ENCODE measurements around the gene SCIMP. TPM values are rescaled to one million over a fixed set of nuclear protein-coding genes. Genes with fewer than 3 reads are reported as not detected.

Gene SCIMP
- 1 to 10 TPM; 4.5 to 7.3 TPM for total RNA-seq
- long read RNA-seq, donor 1: 0 reads
- long read RNA-seq, donor 2, partial matches to known transcripts: 1 of 1 reads
- long read RNA-seq, donor 2, other reads (novel, unspliced or antisense): 0 of 1 reads

DNA sequence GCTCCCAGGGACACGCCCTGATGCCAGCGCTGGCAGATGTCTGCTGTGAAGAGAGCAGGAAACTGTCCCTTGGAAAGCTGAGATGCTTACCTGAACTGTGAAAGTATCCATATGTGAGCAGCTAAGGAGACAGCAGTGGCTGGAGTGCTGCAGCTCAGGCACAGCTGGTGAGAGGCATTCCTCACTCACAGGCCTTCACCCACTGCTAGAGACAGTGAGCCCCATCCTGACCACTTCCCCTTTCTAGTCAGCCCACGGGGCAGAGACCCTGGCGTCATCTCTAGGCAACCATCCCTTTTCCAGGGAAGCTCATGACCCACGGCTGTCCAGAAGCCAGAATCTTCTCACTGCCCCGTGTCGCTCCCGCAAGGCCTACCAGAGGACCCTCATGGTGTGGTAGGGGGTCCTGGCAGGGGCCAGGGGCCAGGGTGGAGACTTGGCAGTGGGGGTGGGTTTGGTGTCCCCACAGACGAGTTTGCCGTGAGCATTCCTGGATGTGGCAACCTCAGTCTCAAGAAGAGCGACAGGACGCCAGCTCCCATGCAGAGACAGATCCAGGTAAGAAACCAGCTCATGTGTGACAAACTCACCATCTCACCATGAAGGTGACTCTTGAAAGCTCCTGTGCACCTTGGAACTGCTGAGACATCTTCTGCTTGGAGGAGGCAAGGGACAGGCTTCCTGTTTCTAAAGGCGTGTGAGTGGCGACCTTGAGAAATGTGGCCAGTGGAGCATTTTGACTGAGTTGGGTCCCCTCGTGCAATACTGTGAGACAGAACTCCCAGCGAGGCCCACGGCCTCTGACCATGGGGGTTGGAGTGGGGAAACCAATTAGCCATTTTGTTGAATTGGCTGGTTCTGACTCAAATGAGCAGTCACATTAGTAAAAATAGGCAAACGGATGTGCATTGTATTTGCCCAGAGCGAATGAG is at the start of gene SCIMP:
Gene SCIMP, minus strand, starts transcription at position 216 of the 932 bp plus-strand sequence. Its CDS starts 105 bp downstream, at position 111.
- peak; percentile 84 for DNase-seq (ENCODE audit: low spot score)
- intact Hi-C loops (cut with DNase I): no loop called here

DNA sequence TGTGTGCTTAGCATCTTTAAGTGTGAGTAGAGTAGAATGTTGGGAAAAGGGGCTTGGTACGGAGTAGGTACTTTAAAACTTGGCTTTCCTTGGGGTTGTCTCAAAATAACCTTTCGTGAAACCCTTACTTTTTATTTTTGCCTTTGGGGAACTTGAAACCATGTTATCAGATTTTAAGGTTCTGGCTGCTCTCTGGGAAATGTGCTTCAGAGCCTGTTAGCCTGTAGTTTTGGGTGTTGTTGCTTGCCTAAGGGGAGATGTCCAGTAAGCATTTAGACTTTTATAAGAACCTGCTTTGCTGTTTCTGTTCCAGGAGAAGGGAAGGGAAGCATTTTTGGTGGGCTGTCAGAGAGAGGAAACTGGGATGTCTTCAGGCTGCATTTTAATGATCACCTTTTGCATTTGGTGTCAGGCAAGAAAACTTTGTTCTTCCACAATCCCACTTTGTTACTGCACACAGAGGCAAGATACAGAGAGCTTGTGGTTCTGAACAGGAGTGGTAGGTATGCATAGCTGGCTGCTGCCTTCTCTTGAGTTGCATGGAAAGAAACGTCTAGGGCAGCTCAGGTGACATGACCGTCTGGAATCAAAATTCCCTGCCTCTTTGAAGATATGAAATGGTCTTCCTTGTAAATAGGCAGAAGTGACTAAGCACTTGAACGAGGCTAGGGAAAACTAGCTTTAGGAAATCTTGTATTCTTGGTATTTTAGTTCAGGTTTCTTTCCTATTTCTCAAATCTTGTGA is 49.1 kb upstream of the SCIMP start:
- DNase-seq (ENCODE audit: low spot score): no peak

DNA sequence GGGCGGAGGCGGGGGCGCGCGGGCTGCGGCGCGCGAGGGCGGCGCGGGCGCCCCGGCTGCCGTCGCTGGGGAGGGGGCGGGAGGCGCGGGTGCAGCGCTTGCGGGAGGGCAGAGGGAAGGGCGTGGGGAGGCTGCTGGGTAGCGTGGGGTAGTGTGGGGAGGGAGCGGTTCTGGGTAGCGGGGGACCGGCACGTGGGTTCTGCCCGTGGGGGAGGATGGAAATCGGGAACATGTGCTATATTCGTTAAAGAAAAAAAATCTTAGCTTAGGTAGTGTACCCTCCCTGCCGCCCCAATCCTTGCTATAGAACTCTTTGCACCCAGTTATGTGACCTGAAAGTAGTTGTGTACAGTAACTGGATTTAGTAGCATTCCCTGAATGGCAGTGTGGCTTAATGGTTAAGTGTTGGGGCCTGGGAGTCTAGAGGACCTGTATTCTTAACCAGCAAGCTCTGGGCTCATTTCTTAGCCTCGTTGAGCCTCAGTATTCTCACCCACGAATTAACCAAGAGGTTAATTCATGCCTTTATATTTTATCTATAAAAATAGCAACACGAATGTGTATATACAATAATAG is 48.1 kb upstream of the SCIMP start:
- intact Hi-C loops (cut with DNase I): no loop called here
- DNase-seq (ENCODE audit: low spot score): no peak

More for the DNA sequence above, 49.1 kb upstream of the SCIMP start:
- intact Hi-C loops (cut with DNase I): no loop called here

DNA sequence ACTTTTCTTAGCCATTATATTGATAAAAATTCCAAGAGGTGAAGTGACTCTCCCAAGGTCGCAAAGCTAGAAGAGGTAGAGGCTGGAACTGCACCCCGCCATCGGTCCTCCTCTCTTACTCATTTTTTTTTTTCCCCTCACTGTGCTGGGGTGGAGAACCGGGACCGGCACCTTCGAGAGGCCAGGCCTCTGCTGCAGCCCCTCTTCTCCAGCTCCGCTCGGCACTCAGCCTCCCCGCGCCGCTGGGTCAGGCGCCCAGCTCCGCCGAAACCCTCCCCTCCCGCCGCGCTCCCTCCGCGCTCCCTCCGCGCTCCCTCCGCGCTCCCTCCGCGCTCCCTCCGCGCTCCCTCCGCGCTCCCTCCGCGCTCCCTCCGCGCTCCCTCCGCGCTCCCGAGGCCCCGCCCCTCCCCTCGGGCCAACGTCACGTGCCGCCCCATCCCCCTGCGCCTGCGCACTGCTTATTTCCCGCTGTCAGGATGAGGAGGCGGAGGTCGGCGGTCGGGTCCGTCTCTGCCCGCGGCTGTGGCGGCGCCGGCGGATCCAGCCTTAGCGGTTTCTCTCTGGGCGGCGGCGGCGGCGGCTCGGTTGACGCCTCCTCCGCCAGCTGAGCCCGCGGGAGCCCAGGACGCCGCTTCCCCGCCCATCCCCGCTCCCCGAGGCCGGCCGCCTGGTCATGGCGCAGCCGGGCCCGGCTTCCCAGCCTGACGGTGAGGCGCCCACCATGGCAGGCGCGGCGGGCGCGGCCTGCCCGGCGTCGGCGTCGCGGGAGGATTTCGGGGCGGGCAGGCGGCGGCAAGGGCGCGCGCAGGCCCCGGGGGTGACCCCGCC is 47.4 kb upstream of the SCIMP start, which contains the start of gene RABEP1:
Gene RABEP1, plus strand, starts transcription at position 471 of the 828 bp plus-strand sequence. Its CDS starts 203 bp downstream, at position 674.
- intact Hi-C loops (cut with DNase I): no loop called here
- DNase-seq (ENCODE audit: low spot score): peak; percentile 98

DNA sequence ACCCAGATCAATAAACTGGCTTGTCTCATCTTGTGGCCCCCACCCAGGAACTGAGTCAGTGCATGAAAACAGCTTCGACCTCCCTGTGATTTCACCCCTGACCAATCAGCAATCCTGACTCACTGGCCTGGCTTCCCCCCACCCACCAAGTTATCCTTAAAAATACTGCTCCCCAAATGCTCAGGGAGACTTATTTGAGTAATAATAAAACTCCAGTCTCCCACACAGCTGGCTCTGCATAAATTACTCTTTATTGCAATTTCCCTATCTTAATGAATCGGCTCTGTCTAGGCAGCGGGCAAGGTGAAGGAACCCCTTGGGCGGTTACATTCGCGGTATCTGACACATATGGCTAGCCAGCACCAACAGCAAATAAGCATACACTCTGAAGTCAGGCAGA is 37.7 kb upstream of the SCIMP start:
- intact Hi-C loops (cut with DNase I): no loop called here
- peak; percentile 13 for DNase-seq (ENCODE audit: low spot score)

DNA sequence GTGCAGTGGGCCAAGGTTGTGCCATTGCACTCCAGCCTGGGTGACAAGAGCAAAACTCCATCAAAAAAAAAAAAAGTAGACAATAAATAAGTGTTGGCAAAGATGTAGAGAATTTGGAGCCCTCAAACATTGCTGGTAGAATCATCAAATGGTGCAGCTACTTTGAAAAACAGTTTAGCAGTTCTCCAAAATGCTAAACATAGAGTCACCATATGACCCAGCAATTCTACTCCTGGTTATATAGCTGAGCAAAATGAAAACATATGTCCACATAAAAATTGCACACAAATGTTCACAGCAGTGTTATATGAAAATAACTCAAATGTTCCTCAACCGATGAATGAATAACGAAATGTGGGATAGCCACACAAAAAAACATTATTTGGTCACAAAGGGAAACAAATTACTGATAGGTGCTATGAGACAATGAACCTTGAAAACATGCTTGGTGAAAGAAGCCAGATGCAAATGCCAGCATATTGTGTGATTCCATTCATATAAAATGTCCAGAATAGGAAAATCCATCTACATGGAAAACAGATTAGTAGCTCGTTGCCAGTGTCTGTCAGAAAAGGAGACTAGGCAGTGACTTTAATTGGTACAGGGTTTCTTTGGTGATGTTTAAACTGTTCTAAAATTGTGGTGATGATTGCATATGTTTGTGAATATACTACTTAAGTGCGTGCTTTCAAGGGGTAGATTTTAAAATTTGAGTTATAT is 34.7 kb upstream of the SCIMP start:
- no peak for DNase-seq (ENCODE audit: low spot score)

DNA sequence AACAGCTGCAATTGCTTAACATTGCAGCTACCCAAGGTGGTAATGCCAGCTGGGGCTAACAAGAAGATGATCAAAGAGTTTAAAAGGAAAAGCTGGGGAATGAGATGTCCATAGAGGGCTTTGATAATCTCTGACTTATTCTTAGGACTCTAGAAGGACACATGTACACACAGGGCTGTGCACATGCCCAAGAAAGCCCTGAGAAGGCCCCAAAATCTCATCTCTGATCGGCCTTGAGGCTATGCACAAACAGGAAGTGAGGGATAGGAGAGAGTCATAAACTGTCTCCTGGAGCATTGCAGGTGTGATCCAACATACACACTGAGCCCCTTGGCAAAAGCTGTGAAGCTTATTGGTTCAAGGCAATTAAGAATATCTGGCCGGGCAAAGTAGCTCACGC is 30.2 kb upstream of the SCIMP start:
- intact Hi-C loops (cut with DNase I): no loop called here
- no peak for DNase-seq (ENCODE audit: low spot score)

More for the DNA sequence above, 34.7 kb upstream of the SCIMP start:
- intact Hi-C loops (cut with DNase I): no loop called here

DNA sequence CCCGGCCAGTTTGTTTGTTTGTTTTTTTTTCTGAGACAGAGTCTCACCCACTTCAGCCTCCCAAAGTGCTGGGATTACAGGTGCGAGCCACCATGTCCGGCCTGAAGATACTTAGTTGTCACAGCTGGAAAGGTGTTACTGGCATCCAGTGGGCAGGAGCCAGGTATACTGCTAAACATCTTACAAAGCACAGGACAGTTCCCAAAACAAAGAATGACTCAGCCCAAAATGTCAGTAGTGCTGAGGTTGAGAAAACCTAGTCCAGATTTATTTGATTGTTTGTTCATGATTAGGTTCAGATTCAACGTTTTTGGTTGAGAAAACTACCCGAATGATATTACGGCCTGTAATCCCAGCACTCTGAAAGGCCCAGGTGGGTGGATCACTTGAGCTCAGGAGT is 28.8 kb upstream of the SCIMP start:
- intact Hi-C loops (cut with DNase I): no loop called here
- no peak for DNase-seq (ENCODE audit: low spot score)

DNA sequence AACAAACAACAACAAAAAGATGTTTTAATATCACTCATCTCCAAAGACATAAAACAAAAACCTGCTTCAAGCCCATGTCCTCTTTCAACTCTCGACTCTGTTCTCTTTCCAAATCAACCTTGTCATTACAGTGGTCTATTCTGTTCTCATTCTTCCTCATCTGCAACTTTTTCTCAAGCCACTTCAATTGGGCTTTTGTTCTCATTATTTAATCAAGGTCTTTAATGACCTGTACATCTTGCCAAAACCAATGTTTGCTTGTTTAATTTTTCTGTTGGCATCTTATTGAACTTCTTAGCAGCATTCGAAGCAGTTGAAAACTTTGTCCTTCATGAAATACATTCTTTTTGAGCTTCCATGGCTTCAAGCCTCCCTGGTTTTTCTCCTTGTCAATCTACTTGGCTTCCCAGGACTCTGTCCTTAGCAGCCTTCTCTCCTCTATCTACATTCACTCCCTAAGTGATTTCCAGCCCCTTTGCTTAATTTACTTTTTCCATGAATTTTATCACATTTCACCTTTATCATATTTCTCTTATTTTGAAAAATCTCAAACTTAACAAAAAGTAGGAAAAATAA is 27.8 kb upstream of the SCIMP start:
- intact Hi-C loops (cut with DNase I): no loop called here
- DNase-seq (ENCODE audit: low spot score): no peak

DNA sequence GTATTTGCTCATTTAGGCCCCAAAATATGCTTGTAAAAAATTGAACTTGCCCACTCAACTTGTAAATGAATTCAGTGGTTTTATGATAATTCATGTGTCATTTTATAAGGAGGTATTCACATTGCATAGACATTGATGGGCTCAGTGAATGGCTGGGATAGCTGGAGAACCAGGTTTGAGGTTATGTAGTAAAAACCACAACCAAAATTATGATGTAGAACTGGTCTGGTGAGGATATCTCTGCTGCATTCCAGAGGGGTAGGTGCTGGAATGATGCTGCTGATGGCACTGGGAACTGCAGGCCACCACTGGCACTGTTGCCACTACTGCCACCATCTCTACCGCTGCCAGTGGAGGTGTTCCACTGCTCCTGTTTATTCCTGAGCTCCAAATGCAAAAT is 25.9 kb upstream of the SCIMP start:
- no peak for DNase-seq (ENCODE audit: low spot score)
- intact Hi-C loops (cut with DNase I): no loop called here

DNA sequence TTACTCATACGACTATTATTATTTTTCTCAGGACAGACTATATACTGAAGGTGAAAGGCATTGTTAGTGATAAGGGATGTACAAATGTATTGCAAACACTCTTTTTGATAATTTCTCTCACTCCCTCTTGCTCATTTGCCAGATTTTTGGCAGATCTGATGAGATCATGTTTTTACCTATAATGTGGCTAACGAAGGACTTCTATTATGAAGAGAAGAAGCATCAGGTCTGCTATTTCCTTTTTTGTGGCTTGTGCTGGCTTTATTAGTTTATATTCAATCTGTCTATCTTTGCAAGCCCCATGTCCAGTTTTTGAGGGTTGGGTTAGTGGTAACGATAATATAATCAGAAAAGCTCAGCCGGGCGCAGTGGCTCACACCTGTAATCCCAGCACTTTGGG is 22.5 kb upstream of the SCIMP start:
- intact Hi-C loops (cut with DNase I): no loop called here
- DNase-seq (ENCODE audit: low spot score): peak; percentile 13

DNA sequence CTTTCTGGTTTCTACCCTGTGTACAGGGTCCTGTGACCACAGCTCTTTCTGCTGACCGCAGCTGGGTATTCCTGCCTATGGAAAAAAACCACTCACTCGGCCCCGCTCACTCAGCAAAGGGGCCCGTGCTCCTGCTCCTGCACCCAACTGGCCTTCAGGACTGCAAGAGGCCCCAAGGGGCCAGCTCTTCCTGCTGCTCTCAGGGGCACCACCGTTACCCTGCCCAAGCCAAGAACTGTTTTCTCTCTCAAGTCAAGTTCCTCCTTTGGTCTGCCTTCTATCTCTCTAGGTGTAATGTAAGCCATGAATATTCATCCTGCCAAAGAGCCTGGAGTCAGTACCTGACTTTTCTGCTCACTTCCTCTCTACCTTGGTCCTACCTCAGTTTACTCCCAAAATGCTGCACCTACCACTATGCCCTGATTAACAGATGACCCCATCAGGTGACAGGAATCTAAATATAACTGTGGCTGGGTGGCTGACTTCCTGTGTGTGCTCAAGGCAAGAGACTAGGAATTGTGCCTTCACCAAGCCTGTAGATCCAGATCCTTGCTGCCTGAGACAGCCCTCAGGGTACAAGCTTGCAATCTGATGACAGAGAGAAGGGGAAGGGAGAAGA is 20.4 kb upstream of the SCIMP start:
- intact Hi-C loops (cut with DNase I): no loop called here
- DNase-seq (ENCODE audit: low spot score): peak; percentile 77

DNA sequence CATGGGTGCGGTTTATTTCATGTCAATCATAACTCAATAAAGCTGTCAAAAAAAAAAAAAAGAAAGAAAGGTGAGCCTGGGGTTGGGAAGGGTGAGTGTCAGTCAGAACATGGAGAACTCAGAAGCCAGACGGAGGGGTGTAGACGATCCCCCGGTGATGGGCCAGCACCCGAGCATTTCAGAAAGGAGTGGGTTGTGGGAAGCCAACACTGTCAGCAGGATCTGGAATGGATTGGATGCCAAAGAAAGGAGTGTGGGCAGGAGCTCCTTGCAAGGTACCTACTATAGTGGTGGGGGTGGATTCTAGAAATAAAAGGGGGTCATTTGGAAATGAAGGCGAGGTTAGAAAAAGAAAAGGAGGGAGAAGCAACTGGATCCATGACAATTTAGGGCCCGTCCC is 19.8 kb upstream of the SCIMP start:
- intact Hi-C loops (cut with DNase I): no loop called here
- DNase-seq (ENCODE audit: low spot score): peak; percentile 59

DNA sequence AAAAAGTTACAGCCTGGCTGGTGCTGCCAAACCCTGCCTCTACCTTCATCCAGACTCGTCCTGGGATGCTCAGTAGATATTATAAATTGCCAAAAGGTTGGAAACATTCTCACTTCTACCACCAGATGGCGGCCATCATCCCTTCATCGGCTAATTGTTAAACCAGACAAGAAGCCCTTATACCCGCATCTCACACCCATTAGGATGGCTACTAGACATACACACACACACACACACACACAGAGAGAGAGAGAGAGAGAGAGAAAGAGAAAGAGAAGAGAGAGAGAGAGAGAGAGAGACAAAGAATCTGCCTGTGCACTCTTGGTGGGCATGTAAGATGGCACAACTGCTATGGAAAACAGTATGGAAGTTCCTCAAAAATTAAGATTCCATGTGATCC is 15.0 kb upstream of the SCIMP start:
- intact Hi-C loops (cut with DNase I): no loop called here
- peak; percentile 78 for DNase-seq (ENCODE audit: low spot score)

DNA sequence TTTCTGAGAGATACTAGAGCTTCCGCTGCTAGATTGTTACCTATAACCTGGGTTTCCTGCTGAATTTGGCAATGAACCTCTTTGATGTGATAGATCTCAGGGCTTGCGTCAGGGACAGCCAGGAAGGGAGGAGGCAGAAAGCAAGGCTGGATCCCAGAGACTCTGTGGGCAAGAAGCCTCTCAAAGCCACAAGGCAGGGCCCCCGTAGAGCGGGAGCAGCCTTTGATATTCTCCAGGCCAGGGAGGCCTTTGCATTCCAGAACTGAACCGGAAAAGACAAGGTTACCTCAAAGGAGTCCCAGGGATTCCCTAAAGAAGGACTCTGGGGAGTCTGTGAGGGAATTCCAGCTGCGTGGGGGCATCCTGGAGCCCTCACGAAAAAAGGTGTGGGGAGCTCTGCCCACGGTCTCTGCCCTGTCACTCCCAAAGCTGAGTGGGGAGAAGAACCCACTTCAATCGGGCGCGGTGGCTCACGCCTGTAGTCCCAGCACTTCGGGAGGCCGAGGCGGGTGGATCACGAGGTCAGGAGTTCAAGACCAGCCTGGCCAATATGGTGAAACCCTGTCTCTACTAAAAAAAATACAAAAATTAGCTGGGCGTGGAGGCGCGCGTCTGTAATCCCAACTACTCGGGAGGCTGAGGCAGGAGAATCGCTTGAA is 14.3 kb upstream of the SCIMP start:
- peak; percentile 36 for DNase-seq (ENCODE audit: low spot score)
- intact Hi-C loops (cut with DNase I): no loop called here

DNA sequence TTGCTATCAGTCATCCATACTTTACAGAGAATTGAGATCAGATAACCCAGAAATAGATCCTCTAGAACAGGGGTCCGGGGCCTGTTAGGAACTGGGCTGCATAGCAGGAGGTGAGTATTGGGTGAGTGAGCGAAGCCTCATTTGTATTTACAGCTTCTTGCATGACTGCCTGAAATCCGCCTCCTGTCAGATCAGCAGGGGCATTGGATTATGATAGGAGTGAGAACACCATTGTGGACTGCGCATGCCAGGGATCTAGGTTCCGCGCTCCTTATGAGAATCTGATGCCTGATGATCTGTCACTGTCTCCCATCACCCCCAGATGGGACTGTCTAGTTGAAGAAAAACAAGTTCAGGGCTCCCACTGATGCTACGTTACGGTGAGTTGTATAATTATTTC is 13.0 kb upstream of the SCIMP start:
- intact Hi-C loops (cut with DNase I): no loop called here
- DNase-seq (ENCODE audit: low spot score): peak; percentile 3

All from posterior vena cava (tissue), 2 donors.